Epithelial cell of umbilical artery (primary cell): Measurements from ENCODE around the gene LRRC26. TPM values are rescaled to one million over a fixed set of nuclear protein-coding genes. Genes with fewer than 3 reads are reported as not detected.

ENCODE experiments used
- total RNA-seq: library from RNA; depleted of rRNA; stranded (reverse); fragments of >200 nt; gene quantifications from 2 replicates; pipeline ENCODE4 v1.2.3, GENCODE V29; 2014

LRRC26 gene, protein sequence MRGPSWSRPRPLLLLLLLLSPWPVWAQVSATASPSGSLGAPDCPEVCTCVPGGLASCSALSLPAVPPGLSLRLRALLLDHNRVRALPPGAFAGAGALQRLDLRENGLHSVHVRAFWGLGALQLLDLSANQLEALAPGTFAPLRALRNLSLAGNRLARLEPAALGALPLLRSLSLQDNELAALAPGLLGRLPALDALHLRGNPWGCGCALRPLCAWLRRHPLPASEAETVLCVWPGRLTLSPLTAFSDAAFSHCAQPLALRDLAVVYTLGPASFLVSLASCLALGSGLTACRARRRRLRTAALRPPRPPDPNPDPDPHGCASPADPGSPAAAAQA
- not detected in 2 replicates for total RNA-seq

GRCh38 chr9:137169896-137170358, at the start of gene LRRC26:
LRRC26 (minus strand) TSS chr9:137170051; CDS start chr9:137169943, 108 bp downstream.

GRCh38 chr9:137205126-137206069, 35.5 kb upstream of the LRRC26 start, which contains the start of the genes NDOR1 and TMEM203:
NDOR1 (plus strand) TSS chr9:137205700; CDS start chr9:137205778, 78 bp downstream.
TMEM203 (minus strand) TSS chr9:137205648; CDS start chr9:137205414, 234 bp downstream.

GRCh38 chr9:137200311-137201204, 30.7 kb upstream of the LRRC26 start, which contains the start of gene TPRN:
TPRN (minus strand) TSS chr9:137200741; CDS start chr9:137200711, 30 bp downstream.

GRCh38 chr9:137188490-137189296, 18.8 kb upstream of the LRRC26 start, which contains the start of the genes ANAPC2 and SSNA1:
ANAPC2 (minus strand) TSS chr9:137188560; CDS start chr9:137188532, 28 bp downstream.
SSNA1 (plus strand) TSS chr9:137188676; CDS start chr9:137188727, 51 bp downstream.

GRCh38 chr9:137138722-137139467, 31.0 kb downstream of the LRRC26 start, which contains the start of gene GRIN1:
GRIN1 (plus strand) TSS chr9:137139154; CDS start chr9:137139487, 333 bp downstream.

Other genes starting within 250 kb of the LRRC26 start
- 124 and 151 TPM in 2 replicates for gene FBXW5, start 225.3 kb downstream of the LRRC26 start, total RNA-seq
- gene C8G, start 224.8 kb downstream of the LRRC26 start, total RNA-seq, result not detected in 2 replicates
- gene LCN12, start 217.8 kb downstream of the LRRC26 start, total RNA-seq, result not detected in 2 replicates
- 0.65 TPM in 1 of 2 replicates, not detected in the other for gene PTGDS, start 192.5 kb downstream of the LRRC26 start, total RNA-seq
- gene LCNL1, start 187.1 kb downstream of the LRRC26 start, total RNA-seq, result not detected in 2 replicates
- 18.8 and 26.0 TPM in 2 replicates for gene PAXX, start 177.6 kb downstream of the LRRC26 start, total RNA-seq
- 0.32 TPM in 1 of 2 replicates, not detected in the other for gene CLIC3, start 173.5 kb downstream of the LRRC26 start, total RNA-seq
- gene ABCA2, start 141.8 kb downstream of the LRRC26 start, total RNA-seq, result 4.0 and 8.4 TPM in 2 replicates
- gene FUT7, start 138.0 kb downstream of the LRRC26 start, total RNA-seq, result not detected in 2 replicates
- gene NPDC1, start 123.9 kb downstream of the LRRC26 start, total RNA-seq, result 28.3 and 29.2 TPM in 2 replicates
- gene ENTPD2, start 116.0 kb downstream of the LRRC26 start, total RNA-seq, result not detected in 2 replicates
- 15.3 and 19.3 TPM in 2 replicates for gene SAPCD2, start 99.5 kb downstream of the LRRC26 start, total RNA-seq
- 6.2 and 15.8 TPM in 2 replicates for gene UAP1L1, start 92.5 kb downstream of the LRRC26 start, total RNA-seq
- gene MAN1B1, start 83.1 kb downstream of the LRRC26 start, total RNA-seq, result 57.0 and 64.3 TPM in 2 replicates
- gene DPP7, start 55.3 kb downstream of the LRRC26 start, total RNA-seq, result 63.1 and 69.8 TPM in 2 replicates
- under 0.01 TPM in 2 replicates for gene GRIN1, start 30.9 kb downstream of the LRRC26 start, total RNA-seq
- not detected in 2 replicates for gene TMEM210, start 2.0 kb upstream of the LRRC26 start, total RNA-seq
- 22.7 and 24.6 TPM in 2 replicates for gene ANAPC2, start 18.5 kb upstream of the LRRC26 start, total RNA-seq
- gene SSNA1, start 18.6 kb upstream of the LRRC26 start, total RNA-seq, result 105 and 126 TPM in 2 replicates
- gene TPRN, start 30.7 kb upstream of the LRRC26 start, total RNA-seq, result 4.6 and 5.5 TPM in 2 replicates
- gene TMEM203, start 35.6 kb upstream of the LRRC26 start, total RNA-seq, result 30.9 and 34.1 TPM in 2 replicates
- 3.6 TPM in 2 replicates for gene NDOR1, start 35.6 kb upstream of the LRRC26 start, total RNA-seq
- 0.32 TPM in 1 of 2 replicates, not detected in the other for gene RNF208, start 52.2 kb upstream of the LRRC26 start, total RNA-seq
- 0.32 TPM in 1 of 2 replicates, not detected in the other for gene CYSRT1, start 55.1 kb upstream of the LRRC26 start, total RNA-seq
- gene RNF224, start 57.5 kb upstream of the LRRC26 start, total RNA-seq, result not detected in 2 replicates
- not detected in 2 replicates for gene SLC34A3, start 60.9 kb upstream of the LRRC26 start, total RNA-seq
- 222 and 249 TPM in 2 replicates for gene TUBB4B, start 71.2 kb upstream of the LRRC26 start, total RNA-seq
- gene STPG3, start 81.2 kb upstream of the LRRC26 start, total RNA-seq, result not detected in 2 replicates
- gene NELFB, start 85.3 kb upstream of the LRRC26 start, total RNA-seq, result 61.4 and 67.0 TPM in 2 replicates
- 29.3 and 39.0 TPM in 2 replicates for gene TOR4A, start 107.7 kb upstream of the LRRC26 start, total RNA-seq
- gene NRARP, start 132.2 kb upstream of the LRRC26 start, total RNA-seq, result 25.1 and 46.1 TPM in 2 replicates